ENCODE data around the gene PIM3. TPM values are rescaled to one million over a fixed set of nuclear protein-coding genes. Genes with fewer than 3 reads are reported as not detected.

The PIM3 gene
- total RNA-seq, 4 donors from 2014 or later, result 92.2 to 174 (median 114) TPM

DNA sequence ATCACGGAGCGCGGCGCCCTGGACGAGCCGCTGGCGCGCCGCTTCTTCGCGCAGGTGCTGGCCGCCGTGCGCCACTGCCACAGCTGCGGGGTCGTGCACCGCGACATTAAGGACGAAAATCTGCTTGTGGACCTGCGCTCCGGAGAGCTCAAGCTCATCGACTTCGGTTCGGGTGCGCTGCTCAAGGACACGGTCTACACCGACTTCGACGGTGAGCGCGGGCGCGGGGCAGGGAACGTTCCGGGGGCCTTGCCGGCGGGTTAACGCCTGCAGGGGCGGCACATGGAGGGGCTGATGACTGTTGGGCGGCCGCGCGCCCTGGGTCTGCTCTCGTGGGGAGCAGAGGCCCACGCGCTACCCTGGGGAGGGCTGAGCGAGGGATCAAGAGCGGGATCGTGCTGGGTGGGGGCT is 1.0 kb downstream of the PIM3 start:
- ATAC-seq (ENCODE audit: low FRiP score), result no peak
- DNase-seq (ENCODE audit: low spot score), result peak; percentile 23
- TF ChIP-seq, protein P1, sequence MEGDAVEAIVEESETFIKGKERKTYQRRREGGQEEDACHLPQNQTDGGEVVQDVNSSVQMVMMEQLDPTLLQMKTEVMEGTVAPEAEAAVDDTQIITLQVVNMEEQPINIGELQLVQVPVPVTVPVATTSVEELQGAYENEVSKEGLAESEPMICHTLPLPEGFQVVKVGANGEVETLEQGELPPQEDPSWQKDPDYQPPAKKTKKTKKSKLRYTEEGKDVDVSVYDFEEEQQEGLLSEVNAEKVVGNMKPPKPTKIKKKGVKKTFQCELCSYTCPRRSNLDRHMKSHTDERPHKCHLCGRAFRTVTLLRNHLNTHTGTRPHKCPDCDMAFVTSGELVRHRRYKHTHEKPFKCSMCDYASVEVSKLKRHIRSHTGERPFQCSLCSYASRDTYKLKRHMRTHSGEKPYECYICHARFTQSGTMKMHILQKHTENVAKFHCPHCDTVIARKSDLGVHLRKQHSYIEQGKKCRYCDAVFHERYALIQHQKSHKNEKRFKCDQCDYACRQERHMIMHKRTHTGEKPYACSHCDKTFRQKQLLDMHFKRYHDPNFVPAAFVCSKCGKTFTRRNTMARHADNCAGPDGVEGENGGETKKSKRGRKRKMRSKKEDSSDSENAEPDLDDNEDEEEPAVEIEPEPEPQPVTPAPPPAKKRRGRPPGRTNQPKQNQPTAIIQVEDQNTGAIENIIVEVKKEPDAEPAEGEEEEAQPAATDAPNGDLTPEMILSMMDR (IDR thresholded peaks at IDR 0.05), result no peak

- TF ChIP-seq, protein P1 (IDR thresholded peaks at IDR 0.05), result no peak
- ATAC-seq (ENCODE audit: low FRiP score) (peak; percentile 0), DNase-seq (ENCODE audit: low spot score) (peak; percentile 82)
These were observed 1.6 kb downstream of the PIM3 start for GRCh38 chr22:49962012-49962750.

- TF ChIP-seq, protein P1 (IDR thresholded peaks at IDR 0.05), result no peak
- DNase-seq (ENCODE audit: low spot score), result peak; percentile 30
- no peak for ATAC-seq (ENCODE audit: low FRiP score)
These were observed 2.4 kb downstream of the PIM3 start for GRCh38 chr22:49962751-49963646.

DNA sequence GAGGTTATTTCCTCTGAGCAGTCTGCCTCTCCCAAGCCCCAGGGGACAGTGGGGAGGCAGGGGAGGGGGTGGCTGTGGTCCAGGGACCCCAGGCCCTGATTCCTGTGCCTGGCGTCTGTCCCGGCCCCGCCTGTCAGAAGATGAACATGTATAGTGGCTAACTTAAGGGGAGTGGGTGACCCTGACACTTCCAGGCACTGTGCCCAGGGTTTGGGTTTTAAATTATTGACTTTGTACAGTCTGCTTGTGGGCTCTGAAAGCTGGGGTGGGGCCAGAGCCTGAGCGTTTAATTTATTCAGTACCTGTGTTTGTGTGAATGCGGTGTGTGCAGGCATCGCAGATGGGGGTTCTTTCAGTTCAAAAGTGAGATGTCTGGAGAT is 3.1 kb downstream of the PIM3 start:
- TF ChIP-seq, protein P1 (IDR thresholded peaks at IDR 0.05), result no peak
- no peak for ATAC-seq (ENCODE audit: low FRiP score)
- DNase-seq (ENCODE audit: low spot score), result peak; percentile 19

GRCh38 chr22:49964136-49965090 is 3.8 kb downstream of the PIM3 start:
- no peak for ATAC-seq (ENCODE audit: low FRiP score)
- TF ChIP-seq, protein P1 (IDR thresholded peaks at IDR 0.05), result no peak

More at GRCh38 chr22:49964136-49965090, 3.8 kb downstream of the PIM3 start:
- peak; percentile 22 for DNase-seq (ENCODE audit: low spot score)
